ENCODE results near the gene ANGPTL4. TPM values are rescaled to one million over a fixed set of nuclear protein-coding genes. Genes with fewer than 3 reads are reported as not detected.

Gene ANGPTL4
- total and polyA plus RNA-seq, 2 of the 13 experiments (the other 11 are each of a cell fraction or from before 2014, with no cell fraction given): 0.80 to 21.7 TPM

DNA sequence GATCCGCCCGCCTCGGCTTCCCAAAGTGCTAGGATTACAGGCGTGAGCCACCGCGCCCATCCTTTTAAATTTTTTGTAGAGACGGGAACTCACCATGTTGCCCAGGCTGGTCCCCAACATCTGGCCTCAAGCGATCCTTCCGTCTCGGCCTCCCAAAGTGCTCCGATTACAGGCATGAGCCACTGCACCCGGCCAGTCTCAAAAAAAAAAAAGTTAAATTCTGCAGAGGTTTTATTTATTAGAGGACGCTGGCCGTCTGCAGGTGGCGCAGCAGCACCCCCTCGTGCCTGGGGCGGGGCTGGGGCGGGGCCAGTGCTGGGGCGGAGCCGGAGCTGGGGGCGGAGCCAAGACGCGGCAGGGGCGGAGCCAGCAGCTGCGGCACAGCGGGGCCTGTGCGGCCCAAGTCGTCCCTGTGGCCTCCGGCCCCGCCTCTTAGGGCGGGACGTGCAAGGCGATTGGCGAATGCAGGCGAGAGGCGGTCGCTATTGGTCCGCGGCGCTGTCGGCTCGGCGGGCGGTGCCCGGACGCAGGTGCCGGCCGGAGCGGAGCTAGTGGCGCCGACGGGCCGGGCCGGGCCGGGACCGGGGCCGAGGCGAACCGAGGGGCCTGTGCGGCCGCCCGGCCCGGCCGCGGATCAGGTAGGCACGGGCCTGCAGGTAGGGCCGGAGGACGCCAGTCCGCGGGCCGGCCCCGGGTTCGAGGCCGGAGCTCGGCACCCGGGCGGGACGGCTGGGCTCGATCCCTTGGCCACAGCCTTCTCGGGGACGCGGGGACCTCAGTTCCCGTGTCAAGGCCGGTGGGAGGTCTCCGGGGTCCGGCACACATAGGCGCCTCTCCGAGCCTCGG is 49.1 kb downstream of the ANGPTL4 start, which contains the start of gene MARCHF2 (continued):
- no peak for TF ChIP-seq ZHX2 (IDR thresholded peaks at IDR 0.05; ENCODE audit: low read depth)
- TF ChIP-seq ZHX2 (CRISPR knock-in tag; IDR thresholded peaks at IDR 0.05; ENCODE audit: borderline replicate concordance): no peak
- TF ChIP-seq ZNF891 (CRISPR knock-in tag; IDR thresholded peaks at IDR 0.05): no peak
- TF ChIP-seq, protein P1, sequence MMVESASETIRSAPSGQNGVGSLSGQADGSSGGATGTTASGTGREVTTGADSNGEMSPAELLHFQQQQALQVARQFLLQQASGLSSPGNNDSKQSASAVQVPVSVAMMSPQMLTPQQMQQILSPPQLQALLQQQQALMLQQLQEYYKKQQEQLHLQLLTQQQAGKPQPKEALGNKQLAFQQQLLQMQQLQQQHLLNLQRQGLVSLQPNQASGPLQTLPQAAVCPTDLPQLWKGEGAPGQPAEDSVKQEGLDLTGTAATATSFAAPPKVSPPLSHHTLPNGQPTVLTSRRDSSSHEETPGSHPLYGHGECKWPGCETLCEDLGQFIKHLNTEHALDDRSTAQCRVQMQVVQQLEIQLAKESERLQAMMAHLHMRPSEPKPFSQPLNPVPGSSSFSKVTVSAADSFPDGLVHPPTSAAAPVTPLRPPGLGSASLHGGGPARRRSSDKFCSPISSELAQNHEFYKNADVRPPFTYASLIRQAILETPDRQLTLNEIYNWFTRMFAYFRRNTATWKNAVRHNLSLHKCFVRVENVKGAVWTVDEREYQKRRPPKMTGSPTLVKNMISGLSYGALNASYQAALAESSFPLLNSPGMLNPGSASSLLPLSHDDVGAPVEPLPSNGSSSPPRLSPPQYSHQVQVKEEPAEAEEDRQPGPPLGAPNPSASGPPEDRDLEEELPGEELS (CRISPR knock-in tag; IDR thresholded peaks at IDR 0.05): no peak
- TF ChIP-seq BORCS8-MEF2B (CRISPR knock-in tag; IDR thresholded peaks at IDR 0.05): no peak; the same call in 1 of the 2 replicates
- TF ChIP-seq ARID4A (CRISPR knock-in tag; IDR thresholded peaks at IDR 0.05; ENCODE audit: borderline replicate concordance): peak; percentile 32; the same call in 1 of the 2 replicates
- TF ChIP-seq ZFY (CRISPR knock-in tag; IDR thresholded peaks at IDR 0.05): peak; percentile 76
- TF ChIP-seq, protein P2, sequence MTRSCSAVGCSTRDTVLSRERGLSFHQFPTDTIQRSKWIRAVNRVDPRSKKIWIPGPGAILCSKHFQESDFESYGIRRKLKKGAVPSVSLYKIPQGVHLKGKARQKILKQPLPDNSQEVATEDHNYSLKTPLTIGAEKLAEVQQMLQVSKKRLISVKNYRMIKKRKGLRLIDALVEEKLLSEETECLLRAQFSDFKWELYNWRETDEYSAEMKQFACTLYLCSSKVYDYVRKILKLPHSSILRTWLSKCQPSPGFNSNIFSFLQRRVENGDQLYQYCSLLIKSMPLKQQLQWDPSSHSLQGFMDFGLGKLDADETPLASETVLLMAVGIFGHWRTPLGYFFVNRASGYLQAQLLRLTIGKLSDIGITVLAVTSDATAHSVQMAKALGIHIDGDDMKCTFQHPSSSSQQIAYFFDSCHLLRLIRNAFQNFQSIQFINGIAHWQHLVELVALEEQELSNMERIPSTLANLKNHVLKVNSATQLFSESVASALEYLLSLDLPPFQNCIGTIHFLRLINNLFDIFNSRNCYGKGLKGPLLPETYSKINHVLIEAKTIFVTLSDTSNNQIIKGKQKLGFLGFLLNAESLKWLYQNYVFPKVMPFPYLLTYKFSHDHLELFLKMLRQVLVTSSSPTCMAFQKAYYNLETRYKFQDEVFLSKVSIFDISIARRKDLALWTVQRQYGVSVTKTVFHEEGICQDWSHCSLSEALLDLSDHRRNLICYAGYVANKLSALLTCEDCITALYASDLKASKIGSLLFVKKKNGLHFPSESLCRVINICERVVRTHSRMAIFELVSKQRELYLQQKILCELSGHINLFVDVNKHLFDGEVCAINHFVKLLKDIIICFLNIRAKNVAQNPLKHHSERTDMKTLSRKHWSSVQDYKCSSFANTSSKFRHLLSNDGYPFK (CRISPR knock-in tag; IDR thresholded peaks at IDR 0.05; ENCODE audit: borderline replicate concordance): no peak
- no peak for TF ChIP-seq ZNF207 (IDR thresholded peaks at IDR 0.05; ENCODE audit: borderline replicate concordance)
- no peak for TF ChIP-seq ZSCAN22 (CRISPR knock-in tag; IDR thresholded peaks at IDR 0.05)
- 0 out of 2 replicates have a peak, but pooled peaks have one; percentile 32 for TF ChIP-seq PHF21A (CRISPR knock-in tag; IDR thresholded peaks at IDR 0.05)
- TF ChIP-seq ZNF576 (CRISPR knock-in tag; IDR thresholded peaks at IDR 0.05): no peak
